Gastrocnemius medialis (tissue), 4 donors: Measurements from ENCODE around the gene LMNTD2.

Source experiments
- CTCF ChIP-seq, 5 experiments: fragments of 450-650 bp in 3 of 5; fragments of 200-600 bp in 2 of 5; sonication (generic) in 2 of 5; IDR thresholded peaks in 4 of 5; conservative IDR thresholded peaks in 1 of 5; 1 replicate in 4 of 5; 2 replicates in 1 of 5; pipeline ENCODE4 v1.5.1; 2016 to 2019; ENCODE audit warnings: antibody characterized with exemption in 5 of 5, mild to moderate bottlenecking in 3 of 5, moderate library complexity in 3 of 5
- POLR2A ChIP-seq, 2 donors: fragments of 450-650 bp; IDR thresholded peaks; one replicate each; pipeline ENCODE4 v1.6.1; 2017; ENCODE audit warnings: antibody characterized with exemption in 2 of 2, mild to moderate bottlenecking in 2 of 2, moderate library complexity in 2 of 2

GRCh38 chr11:578276-579035, 17.9 kb upstream of the LMNTD2 start:
- TF ChIP-seq CTCF (IDR thresholded peaks at IDR 0.05 in 4 of 5, conservative IDR thresholded peaks at IDR 0.05 in 1 of 5) (no peak), POLR2A (IDR thresholded peaks at IDR 0.05) (no peak)
